Adrenal gland (tissue), 12 donors: ENCODE results near the gene ABCD4. TPM values are rescaled to one million over a fixed set of nuclear protein-coding genes. Genes with fewer than 3 reads are reported as not detected.

Experiments
- DNase-seq, 7 donors: peaks; one replicate each; pipeline ENCODE4 v3.0.0-alpha.2; 2019 to 2020
- H3K27ac ChIP-seq, 5 donors: fragments of 200-600 bp; sonication (generic) in 4 of 5; 1 replicate in 3 of 5; 2 replicates in 2 of 5; pipeline versions ENCODE4 v1.5.1 to v1.8.0; 2016 to 2020; ENCODE audit warnings: mild to moderate bottlenecking in 1 of 5
- H3K27me3 ChIP-seq: fragments of 200-600 bp; 2 replicates; pipeline ENCODE4 v1.8.0; 2021
- H3K36me3 ChIP-seq, 2 donors: fragments of 200-600 bp; replicated peaks in 1 of 2; 1 replicate in 1 of 2; 2 replicates in 1 of 2; pipeline versions ENCODE4 v1.5.1 to v1.8.0; 2018 to 2022
- H3K4me1 ChIP-seq, 2 donors: fragments of 200-600 bp; replicated peaks in 1 of 2; 1 replicate in 1 of 2; 2 replicates in 1 of 2; pipeline versions ENCODE4 v1.5.1 to v1.8.0; 2018 to 2021
- H3K4me3 ChIP-seq, 4 donors: fragments of 200-600 bp; sonication (generic) in 3 of 4; one replicate each; pipeline ENCODE4 v1.5.1; 2016 to 2018
- H3K9me3 ChIP-seq, 3 donors: fragments of 200-600 bp; sonication (generic) in 1 of 3; replicated peaks in 1 of 3; 1 replicate in 2 of 3; 2 replicates in 1 of 3; pipeline versions ENCODE4 v1.5.1 to v1.8.0; 2016 to 2021
- POLR2A ChIP-seq, 2 donors: fragments of 450-650 bp; IDR thresholded peaks; one replicate each; pipeline ENCODE4 v1.6.1; 2017; ENCODE audit warnings: antibody characterized with exemption in 2 of 2, mild to moderate bottlenecking in 2 of 2, moderate library complexity in 1 of 2
- WGBS, 4 donors: extraction: QIAGEN DNeasy Blood & Tissue Kit in 2 of 4; methylation state at CpG; one replicate each; pipeline versions ENCODE4 v1.1.5 to v1.1.7; 2013 to 2017; 5-methylcytosine and 5-hydroxymethylcytosine counted together
- intact Hi-C, 2 donors: fragments of 100-400 bp; cut with DNase I; formaldehyde crosslinking; loops; one replicate each; pipeline versions ENCODE4 v1.14.1 to v1.15.0; 2022 to 2023
- polyA plus RNA-seq, 3 donors: library from polyadenylated mRNA; stranded (reverse); fragments of 200-250 nt in 2 of 3; fragments of 350-450 nt in 1 of 3; fragmentation: Illumina TruSeq in 1 of 3; extraction: RNeasy Lipid Tissue Mini Kit (QIAGEN cat#74804) in 1 of 3; gene quantifications; one replicate each; pipeline ENCODE4 v1.2.3, GENCODE V29; 2013 to 2014
- total RNA-seq, 9 donors: library from RNA; depleted of rRNA in 4 of 9; stranded (reverse); fragments of >200 nt in 4 of 9; fragments of 120-200 nt in 1 of 9; fragmentation: NEBNext Ultra II Directional in 1 of 9; extraction: Animal tissue kit (Norgen Biotek cat#: 25700) in 1 of 9; gene quantifications; one replicate each; pipeline versions ENCODE4 v1.1.0 to v1.2.4, GENCODE V29; 2013 to 2023
- TF ChIP-seq, protein P1 (sequence below), 6 experiments: fragments of 450-650 bp in 4 of 6; fragments of 200-600 bp in 2 of 6; sonication (generic) in 1 of 6; IDR thresholded peaks; 1 replicate in 5 of 6; 2 replicates in 1 of 6; pipeline versions ENCODE4 v1.5.1 to v1.8.0; 2016 to 2021; ENCODE audit warnings: antibody characterized with exemption in 6 of 6, mild to moderate bottlenecking in 2 of 6, moderate library complexity in 1 of 6
- donor health status: healthy with polysubstance abuse.
- donor health status: Bipolar disorder and iron deficiency.
- donor health status: DM: yes; HTN: yes; CAD: no.
- donor health status: DM: no; HTN: no; CAD: no.
- donor health status: DM: no; HTN: no; CAD: no.
- donor health status: DM: yes; HTN: yes; CAD: no.

Gene ABCD4
- total and polyA plus RNA-seq, 12 donors, result 18.4 to 111 (median 57.9) TPM

DNA sequence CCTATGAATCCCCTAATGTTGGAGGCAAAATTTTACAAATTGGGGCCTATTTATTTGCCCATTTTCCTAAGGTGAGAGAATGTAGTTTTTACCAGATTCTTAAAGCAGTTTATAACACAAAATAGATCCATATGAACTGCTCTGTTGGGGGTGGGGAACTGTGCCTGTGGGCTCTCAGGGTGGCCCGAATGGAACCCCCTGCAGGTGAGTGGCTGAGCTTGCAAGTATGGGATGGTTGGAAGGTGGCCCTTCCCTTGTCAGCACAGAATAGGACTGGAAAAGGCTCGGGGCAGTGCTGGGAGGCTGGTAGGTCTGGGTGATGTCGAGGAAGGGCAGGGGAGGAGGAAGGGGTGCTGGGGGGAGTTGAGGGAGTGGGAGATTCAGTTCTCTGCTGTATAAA is 58.6 kb downstream of the ABCD4 start:
- no peak for TF ChIP-seq POLR2A (IDR thresholded peaks at IDR 0.05)
- TF ChIP-seq, protein P1, sequence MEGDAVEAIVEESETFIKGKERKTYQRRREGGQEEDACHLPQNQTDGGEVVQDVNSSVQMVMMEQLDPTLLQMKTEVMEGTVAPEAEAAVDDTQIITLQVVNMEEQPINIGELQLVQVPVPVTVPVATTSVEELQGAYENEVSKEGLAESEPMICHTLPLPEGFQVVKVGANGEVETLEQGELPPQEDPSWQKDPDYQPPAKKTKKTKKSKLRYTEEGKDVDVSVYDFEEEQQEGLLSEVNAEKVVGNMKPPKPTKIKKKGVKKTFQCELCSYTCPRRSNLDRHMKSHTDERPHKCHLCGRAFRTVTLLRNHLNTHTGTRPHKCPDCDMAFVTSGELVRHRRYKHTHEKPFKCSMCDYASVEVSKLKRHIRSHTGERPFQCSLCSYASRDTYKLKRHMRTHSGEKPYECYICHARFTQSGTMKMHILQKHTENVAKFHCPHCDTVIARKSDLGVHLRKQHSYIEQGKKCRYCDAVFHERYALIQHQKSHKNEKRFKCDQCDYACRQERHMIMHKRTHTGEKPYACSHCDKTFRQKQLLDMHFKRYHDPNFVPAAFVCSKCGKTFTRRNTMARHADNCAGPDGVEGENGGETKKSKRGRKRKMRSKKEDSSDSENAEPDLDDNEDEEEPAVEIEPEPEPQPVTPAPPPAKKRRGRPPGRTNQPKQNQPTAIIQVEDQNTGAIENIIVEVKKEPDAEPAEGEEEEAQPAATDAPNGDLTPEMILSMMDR (IDR thresholded peaks at IDR 0.05), result no peak

DNA sequence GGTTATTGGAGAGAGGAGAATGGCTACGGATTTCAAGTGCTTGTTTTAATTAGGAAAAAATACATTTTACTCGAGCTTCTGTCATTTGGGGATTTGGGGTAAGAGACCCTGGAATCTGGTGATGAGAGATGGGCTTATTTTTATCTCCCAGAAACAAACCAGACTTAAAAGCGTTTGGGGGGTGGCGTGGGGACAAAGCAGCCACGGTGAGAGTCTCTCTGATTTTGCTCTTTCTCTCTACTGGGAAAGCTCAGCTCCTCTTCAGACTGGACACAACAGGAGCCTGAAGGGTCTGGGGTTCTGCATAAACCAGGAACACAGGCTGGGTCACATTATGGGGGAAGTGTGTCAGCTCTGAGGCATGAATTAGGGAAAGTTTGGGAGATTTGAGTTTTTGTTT is 59.7 kb downstream of the ABCD4 start:
- peaks cover 76% of the 10 kb centered on the region for H3K27me3 ChIP-seq
- no peaks in the 10 kb centered on the region for H3K9me3 ChIP-seq
- DNase-seq, result no peak
- H3K36me3 ChIP-seq, result no peaks in the 10 kb centered on the region
- H3K4me3 ChIP-seq, result no peak overlapping the region
- H3K27ac ChIP-seq, result no peak overlapping the region
- peaks cover 14 to 26% of the 10 kb centered on the region in 2 donors for H3K4me1 ChIP-seq
- TF ChIP-seq, protein P1 (IDR thresholded peaks at IDR 0.05), result no peak
- TF ChIP-seq POLR2A (IDR thresholded peaks at IDR 0.05), result no peak
- WGBS, 4 donors, result 20 to 34% (median 27%) methylated on average over 5 of the region's 5 CpGs
- intact Hi-C loops, result no loop called here

More for the DNA sequence above, 58.6 kb downstream of the ABCD4 start:
- Histone ChIP-seq H3K9me3 (no peaks in the 10 kb centered on the region), H3K4me3 (no peak overlapping the region), H3K27ac (no peak overlapping the region), H3K36me3 (no peaks in the 10 kb centered on the region), H3K4me1 (peaks cover 14 to 26% of the 10 kb centered on the region in 2 donors), H3K27me3 (peaks cover 65% of the 10 kb centered on the region)
- DNase-seq, result no peak
- WGBS, 4 donors, result 20 to 53% (median 23%) methylated on average over 3 of the region's 3 CpGs
- intact Hi-C loops, result no loop called here

DNA sequence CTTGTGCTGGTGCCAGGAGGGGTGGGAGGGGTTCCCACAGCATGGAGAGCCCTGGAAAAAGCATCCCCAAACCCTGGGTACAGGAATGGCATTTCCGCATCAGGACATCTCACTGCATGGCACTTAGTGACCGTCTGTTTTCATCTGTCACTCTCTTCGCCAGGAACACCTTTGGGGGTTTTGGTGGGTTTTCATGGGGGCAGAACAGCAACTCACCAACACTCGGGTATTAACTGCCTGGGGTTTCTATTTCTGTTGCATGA is 60.0 kb downstream of the ABCD4 start:
- Histone ChIP-seq H3K9me3 (no peaks in the 10 kb centered on the region), H3K4me1 (peaks cover 14 to 26% of the 10 kb centered on the region in 2 donors), H3K27ac (no peak overlapping the region), H3K27me3 (peaks cover 79% of the 10 kb centered on the region), H3K36me3 (no peaks in the 10 kb centered on the region), H3K4me3 (no peak overlapping the region)
- WGBS, 4 donors, result 43 to 64% (median 44%) methylated on average over 4 of the region's 4 CpGs
- DNase-seq, result no peak
- intact Hi-C loops, result no loop called here
- no peak for TF ChIP-seq POLR2A (IDR thresholded peaks at IDR 0.05)
- TF ChIP-seq, protein P1 (IDR thresholded peaks at IDR 0.05), result no peak

- intact Hi-C loops, result no loop called here
- H3K36me3 ChIP-seq, result no peaks in the 10 kb centered on the region
- H3K27ac ChIP-seq, result no peak overlapping the region
- WGBS, 4 donors, result 16 to 25% (median 19%) methylated on average over 24 to 28 of the region's 28 CpGs
- no peak for TF ChIP-seq POLR2A (IDR thresholded peaks at IDR 0.05)
- TF ChIP-seq, protein P1 (IDR thresholded peaks at IDR 0.05), result no peak
- no peaks in the 10 kb centered on the region for H3K9me3 ChIP-seq
- no peak for DNase-seq
- H3K4me1 ChIP-seq, result peaks cover 14 to 26% of the 10 kb centered on the region in 2 donors
- peaks cover 83% of the 10 kb centered on the region for H3K27me3 ChIP-seq
- no peak overlapping the region for H3K4me3 ChIP-seq
These were observed 60.5 kb downstream of the ABCD4 start for GRCh38 chr14:74242021-74242779.
